Measurements from ENCODE around the gene CAPN14.

Gene CAPN14

GRCh38 chr2:31217465-31218200 is at the start of gene CAPN14:
Gene CAPN14, minus strand, starts transcription at chr2:31217515. Its CDS starts 12,068 bp downstream, at chr2:31205447.
- no peak within 1 kb of the TSS for H3K4me3 ChIP-seq (ENCODE audit: low read depth, low read length)
- H3K9me3 ChIP-seq (ENCODE audit: control insufficient read depth, insufficient read depth, low read depth, low read length), result no peaks in the 10 kb centered on the region
- POLR2A ChIA-PET, result no interaction called here
- CTCF ChIA-PET, result interaction anchor here (0.6 kb wide), 1 partner anchor 137 kb away, joined by 7 read pairs; no protein-coding TSS in a partner anchor
- H3K36me3 ChIP-seq (ENCODE audit: control insufficient read depth in 2 of 2, insufficient read depth in 1 of 2, low read length in 2 of 2), result no peaks in the 10 kb centered on the region
- H3K4me1 ChIP-seq (ENCODE audit: control insufficient read depth, insufficient read depth, low read length), result no peaks in the 10 kb centered on the region
- no peak within 1 kb of the TSS for H3K27ac ChIP-seq (ENCODE audit: extremely low read depth, low read depth, low read length)
- no peak for TF ChIP-seq ZNF121 (tag by site-specific recombination; IDR thresholded peaks at IDR 0.05)
- no peak for TF ChIP-seq ZNF521 (tag by site-specific recombination; IDR thresholded peaks at IDR 0.05)
- peak; percentile 65 for TF ChIP-seq WT1 (tag by site-specific recombination; IDR thresholded peaks at IDR 0.05)
- peak; percentile 56 for TF ChIP-seq ZIC2 (tag by site-specific recombination; IDR thresholded peaks at IDR 0.05)
- no peak for TF ChIP-seq ZNF302 (tag by site-specific recombination; IDR thresholded peaks at IDR 0.05; ENCODE audit: low read depth)

GRCh38 chr2:31266804-31267203 is 49.5 kb upstream of the CAPN14 start:
- H3K4me3 ChIP-seq (ENCODE audit: low read depth, low read length), result no peak overlapping the region
- no peaks in the 10 kb centered on the region for H3K4me1 ChIP-seq (ENCODE audit: control insufficient read depth, insufficient read depth, low read length)
- TF ChIP-seq ZNF221 (tag by site-specific recombination; IDR thresholded peaks at IDR 0.05; ENCODE audit: borderline replicate concordance) (no peak), ZSCAN4 (tag by site-specific recombination; IDR thresholded peaks at IDR 0.05) (0 out of 2 replicates have a peak, but pooled peaks have one; percentile 26)
- no peaks in the 10 kb centered on the region for H3K9me3 ChIP-seq (ENCODE audit: control insufficient read depth, insufficient read depth, low read depth, low read length)
- H3K27ac ChIP-seq (ENCODE audit: extremely low read depth, low read depth, low read length), result no peak overlapping the region
- peaks cover 0 to 18% of the 10 kb centered on the region in 2 experiments; a peak in 1 of 3 replicates for H3K36me3 ChIP-seq (ENCODE audit: control insufficient read depth in 2 of 2, insufficient read depth in 1 of 2, low read length in 2 of 2)
- CTCF ChIA-PET, result no interaction called here
- POLR2A ChIA-PET, result no interaction called here

GRCh38 chr2:31265234-31265633 is 47.9 kb upstream of the CAPN14 start:
- no peak overlapping the region for H3K27ac ChIP-seq (ENCODE audit: extremely low read depth, low read depth, low read length)
- no peaks in the 10 kb centered on the region for H3K9me3 ChIP-seq (ENCODE audit: control insufficient read depth, insufficient read depth, low read depth, low read length)
- no peaks in the 10 kb centered on the region for H3K4me1 ChIP-seq (ENCODE audit: control insufficient read depth, insufficient read depth, low read length)
- ChIA-PET POLR2A (no interaction called here), CTCF (no interaction called here)
- H3K36me3 ChIP-seq (ENCODE audit: control insufficient read depth in 2 of 2, insufficient read depth in 1 of 2, low read length in 2 of 2), result peaks cover 0 to 30% of the 10 kb centered on the region in 2 experiments; a peak in 1 of 3 replicates
- H3K4me3 ChIP-seq (ENCODE audit: low read depth, low read length), result no peak overlapping the region
- TF ChIP-seq ZNF324 (tag by site-specific recombination; IDR thresholded peaks at IDR 0.05) (no peak), ZBTB1 (tag by site-specific recombination; IDR thresholded peaks at IDR 0.05) (no peak), ZNF23 (tag by site-specific recombination; IDR thresholded peaks at IDR 0.05; ENCODE audit: borderline replicate concordance) (no peak), EGR2 (tag by site-specific recombination; IDR thresholded peaks at IDR 0.05; ENCODE audit: low read depth) (no peak), ZBTB26 (tag by site-specific recombination; optimal IDR thresholded peaks at IDR 0.05) (no peak), INSM2 (tag by site-specific recombination; IDR thresholded peaks at IDR 0.05) (no peak), REST (tag by site-specific recombination; IDR thresholded peaks at IDR 0.05) (no peak), ZNF18 (tag by site-specific recombination; IDR thresholded peaks at IDR 0.05) (no peak), PRDM4 (tag by site-specific recombination; IDR thresholded peaks at IDR 0.05) (no peak), SALL2 (tag by site-specific recombination; IDR thresholded peaks at IDR 0.05; ENCODE audit: borderline replicate concordance) (no peak), ZNF768 (tag by site-specific recombination; IDR thresholded peaks at IDR 0.05) (no peak)
